ENCODE measurements around the gene ABHD17B.
"Not testable (repeated sequence)": the region's sequence is repeated elsewhere in the genome, so short reads cannot be mapped to it uniquely, and the experiment has no call there.

ABHD17B gene

GRCh38 chr9:71911908-71912335 lies 929 bp upstream of the ABHD17B start:
- DNase-seq = no peak

GRCh38 chr9:71910650-71911060 lies 338 bp downstream of the ABHD17B start:
- no peak for DNase-seq

GRCh38 chr9:71909887-71910649 lies 925 bp downstream of the ABHD17B start:
- no peak for DNase-seq

- no peak for DNase-seq
These were observed 2.2 kb downstream of the ABHD17B start for GRCh38 chr9:71908825-71909224.

GRCh38 chr9:71904076-71904475 lies 6.9 kb downstream of the ABHD17B start:
- no peak for DNase-seq

- DNase-seq = no peak
These were observed 9.0 kb downstream of the ABHD17B start for GRCh38 chr9:71901695-71902597.

- not testable (repeated sequence) for DNase-seq
These were observed 12.2 kb downstream of the ABHD17B start for GRCh38 chr9:71898756-71899155.

GRCh38 chr9:71897577-71897976 lies 13.4 kb downstream of the ABHD17B start:
- no peak for DNase-seq

GRCh38 chr9:71896761-71897160 lies 14.2 kb downstream of the ABHD17B start:
- DNase-seq = no peak

- DNase-seq = no peak
These were observed 15.0 kb downstream of the ABHD17B start for GRCh38 chr9:71895955-71896354.

GRCh38 chr9:71895117-71895516 lies 15.9 kb downstream of the ABHD17B start:
- DNase-seq = no peak

GRCh38 chr9:71891557-71892189 lies 19.3 kb downstream of the ABHD17B start:
- DNase-seq = no peak

GRCh38 chr9:71890042-71890679 lies 20.8 kb downstream of the ABHD17B start:
- DNase-seq = no peak

- no peak for DNase-seq
These were observed 23.6 kb downstream of the ABHD17B start for GRCh38 chr9:71887362-71887761.

GRCh38 chr9:71886541-71886940 lies 24.5 kb downstream of the ABHD17B start:
- no peak for DNase-seq

- DNase-seq = no peak
These were observed 25.0 kb downstream of the ABHD17B start for GRCh38 chr9:71886015-71886414.

- DNase-seq = no peak
These were observed 25.5 kb downstream of the ABHD17B start for GRCh38 chr9:71885467-71885866.

GRCh38 chr9:71884005-71884404 lies 27.0 kb downstream of the ABHD17B start:
- DNase-seq = no peak

- DNase-seq = no peak
These were observed 31.3 kb downstream of the ABHD17B start for GRCh38 chr9:71879644-71880174.

GRCh38 chr9:71878327-71879274 lies 32.4 kb downstream of the ABHD17B start:
- DNase-seq = no peak

GRCh38 chr9:71876829-71877228 lies 34.2 kb downstream of the ABHD17B start:
- DNase-seq = no peak

Data from NCI-H1048 (cell line).